HepG2 (cell line): ENCODE measurements around the gene FAF1.
"Not testable (repeated sequence)": the region's sequence is repeated elsewhere in the genome, so short reads cannot be mapped to it uniquely, and the experiment has no call there.

Experiments
- HES4 ChIP-seq: sonication (generic); formaldehyde crosslinking; IDR thresholded peaks from 2 replicates; pipeline ENCODE4 v1.9.0; 2021; ENCODE audit warnings: mild to moderate bottlenecking, missing genetic modification reagents, borderline replicate concordance
- NFRKB ChIP-seq: fragments of 450-650 bp; IDR thresholded peaks from 2 replicates; pipeline ENCODE4 v1.6.1; 2017
- POLR2A ChIP-seq, 2 experiments: IDR thresholded peaks; 2 replicates each; pipeline ENCODE4 v1.6.1; 2011; ENCODE audit warnings: low read depth in 2 of 2, low read length in 2 of 2, mild to moderate bottlenecking in 1 of 2, moderate library complexity in 1 of 2; ENCODE audit not compliant: insufficient read depth in 1 of 2
- ZNF605 ChIP-seq: sonication (generic); formaldehyde crosslinking; IDR thresholded peaks from 2 replicates; pipeline ENCODE4 v1.8.0; 2022; ENCODE audit warnings: mild to moderate bottlenecking, missing genetic modification reagents
- TF ChIP-seq, protein P1 (sequence below): fragments of 450-650 bp; IDR thresholded peaks from 2 replicates; pipeline ENCODE4 v1.6.1; 2016

DNA sequence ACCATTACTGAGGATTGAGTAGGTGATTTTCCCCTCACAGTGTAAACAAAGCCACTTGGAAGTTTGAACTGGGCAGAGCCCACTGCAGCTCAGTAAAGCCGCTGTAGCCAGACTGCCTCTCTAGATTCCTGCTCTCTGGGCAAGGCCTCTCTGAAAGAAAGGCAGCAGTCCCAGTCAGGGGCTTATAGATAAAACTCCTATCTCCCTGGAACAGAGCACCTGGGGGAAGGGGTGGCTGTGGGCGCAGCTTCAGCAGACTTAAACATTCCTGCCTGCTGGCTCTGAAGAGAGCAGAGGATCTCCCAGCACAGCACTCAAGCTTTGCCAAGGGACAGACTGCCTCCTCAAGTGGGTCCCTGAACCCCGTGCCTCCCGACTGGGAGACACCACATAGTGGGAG is 45.5 kb upstream of the FAF1 start:
- not testable (repeated sequence) for TF ChIP-seq NFRKB; ZNF605 (CRISPR knock-in tag); HES4 (CRISPR knock-in tag); POLR2A (IDR thresholded peaks at IDR 0.05; ENCODE audit: insufficient read depth in 1 of 2, low read depth in 2 of 2, low read length in 2 of 2)
- TF ChIP-seq, protein P1, sequence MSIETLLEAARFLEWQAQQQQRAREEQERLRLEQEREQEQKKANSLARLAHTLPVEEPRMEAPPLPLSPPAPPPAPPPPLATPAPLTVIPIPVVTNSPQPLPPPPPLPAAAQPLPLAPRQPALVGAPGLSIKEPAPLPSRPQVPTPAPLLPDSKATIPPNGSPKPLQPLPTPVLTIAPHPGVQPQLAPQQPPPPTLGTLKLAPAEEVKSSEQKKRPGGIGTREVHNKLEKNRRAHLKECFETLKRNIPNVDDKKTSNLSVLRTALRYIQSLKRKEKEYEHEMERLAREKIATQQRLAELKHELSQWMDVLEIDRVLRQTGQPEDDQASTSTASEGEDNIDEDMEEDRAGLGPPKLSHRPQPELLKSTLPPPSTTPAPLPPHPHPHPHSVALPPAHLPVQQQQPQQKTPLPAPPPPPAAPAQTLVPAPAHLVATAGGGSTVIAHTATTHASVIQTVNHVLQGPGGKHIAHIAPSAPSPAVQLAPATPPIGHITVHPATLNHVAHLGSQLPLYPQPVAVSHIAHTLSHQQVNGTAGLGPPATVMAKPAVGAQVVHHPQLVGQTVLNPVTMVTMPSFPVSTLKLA, result not testable (repeated sequence)
